ENCODE measurements around the gene BCL7B. TPM values are rescaled to one million over a fixed set of nuclear protein-coding genes. Genes with fewer than 3 reads are reported as not detected.

BCL7B gene
- total and polyA plus RNA-seq, 2 of the 13 experiments (the other 11 are each of a cell fraction or from before 2014, with no cell fraction given), result 24.3 to 38.2 TPM

- TF ChIP-seq, protein P1, sequence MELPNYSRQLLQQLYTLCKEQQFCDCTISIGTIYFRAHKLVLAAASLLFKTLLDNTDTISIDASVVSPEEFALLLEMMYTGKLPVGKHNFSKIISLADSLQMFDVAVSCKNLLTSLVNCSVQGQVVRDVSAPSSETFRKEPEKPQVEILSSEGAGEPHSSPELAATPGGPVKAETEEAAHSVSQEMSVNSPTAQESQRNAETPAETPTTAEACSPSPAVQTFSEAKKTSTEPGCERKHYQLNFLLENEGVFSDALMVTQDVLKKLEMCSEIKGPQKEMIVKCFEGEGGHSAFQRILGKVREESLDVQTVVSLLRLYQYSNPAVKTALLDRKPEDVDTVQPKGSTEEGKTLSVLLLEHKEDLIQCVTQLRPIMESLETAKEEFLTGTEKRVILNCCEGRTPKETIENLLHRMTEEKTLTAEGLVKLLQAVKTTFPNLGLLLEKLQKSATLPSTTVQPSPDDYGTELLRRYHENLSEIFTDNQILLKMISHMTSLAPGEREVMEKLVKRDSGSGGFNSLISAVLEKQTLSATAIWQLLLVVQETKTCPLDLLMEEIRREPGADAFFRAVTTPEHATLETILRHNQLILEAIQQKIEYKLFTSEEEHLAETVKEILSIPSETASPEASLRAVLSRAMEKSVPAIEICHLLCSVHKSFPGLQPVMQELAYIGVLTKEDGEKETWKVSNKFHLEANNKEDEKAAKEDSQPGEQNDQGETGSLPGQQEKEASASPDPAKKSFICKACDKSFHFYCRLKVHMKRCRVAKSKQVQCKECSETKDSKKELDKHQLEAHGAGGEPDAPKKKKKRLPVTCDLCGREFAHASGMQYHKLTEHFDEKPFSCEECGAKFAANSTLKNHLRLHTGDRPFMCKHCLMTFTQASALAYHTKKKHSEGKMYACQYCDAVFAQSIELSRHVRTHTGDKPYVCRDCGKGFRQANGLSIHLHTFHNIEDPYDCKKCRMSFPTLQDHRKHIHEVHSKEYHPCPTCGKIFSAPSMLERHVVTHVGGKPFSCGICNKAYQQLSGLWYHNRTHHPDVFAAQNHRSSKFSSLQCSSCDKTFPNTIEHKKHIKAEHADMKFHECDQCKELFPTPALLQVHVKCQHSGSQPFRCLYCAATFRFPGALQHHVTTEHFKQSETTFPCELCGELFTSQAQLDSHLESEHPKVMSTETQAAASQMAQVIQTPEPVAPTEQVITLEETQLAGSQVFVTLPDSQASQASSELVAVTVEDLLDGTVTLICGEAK (IDR thresholded peaks at IDR 0.05), result no peak
- TF ChIP-seq, protein P1 (CRISPR knock-in tag; IDR thresholded peaks at IDR 0.05), result no peak
- no peak for TF ChIP-seq ZBTB7A (CRISPR knock-in tag; IDR thresholded peaks at IDR 0.05)
- TF ChIP-seq ZFP36L1 (CRISPR knock-in tag; IDR thresholded peaks at IDR 0.05), result no peak; the same call in 1 of the 2 replicates
- TF ChIP-seq ZNF75D (CRISPR knock-in tag; IDR thresholded peaks at IDR 0.05; ENCODE audit: borderline replicate concordance), result no peak
- TF ChIP-seq MYC (CRISPR knock-in tag; IDR thresholded peaks at IDR 0.05; ENCODE audit: borderline replicate concordance), result peak; percentile 58; the same call in 1 of the 2 replicates
- 0 out of 4 replicates have a peak, but pooled peaks of 1 of the 2 experiments have one; percentile 4 for TF ChIP-seq EP300 (IDR thresholded peaks at IDR 0.05; ENCODE audit: low read depth in 2 of 2, low read length in 2 of 2)
- no peak for TF ChIP-seq EP300 (CRISPR knock-in tag; IDR thresholded peaks at IDR 0.05; ENCODE audit: borderline replicate concordance)
- TF ChIP-seq POLR2AphosphoS2 (IDR thresholded peaks at IDR 0.05; ENCODE audit: low read depth, low read length), result no peak
- TF ChIP-seq PCBP2 (optimal IDR thresholded peaks at IDR 0.05; ENCODE audit: low read depth, low read length, poor library complexity, severe bottlenecking), result no peak
- TF ChIP-seq ZNF768 (CRISPR knock-in tag; IDR thresholded peaks at IDR 0.05), result peak; percentile 46; the same call in 1 of the 2 replicates
- no peak for TF ChIP-seq PAX8 (CRISPR knock-in tag; IDR thresholded peaks at IDR 0.05; ENCODE audit: borderline replicate concordance)
- TF ChIP-seq MLLT10 (CRISPR knock-in tag; IDR thresholded peaks at IDR 0.05), result no peak
- TF ChIP-seq HIVEP1 (CRISPR knock-in tag; IDR thresholded peaks at IDR 0.05), result no peak
- TF ChIP-seq ZBTB49 (CRISPR knock-in tag; IDR thresholded peaks at IDR 0.05; ENCODE audit: borderline replicate concordance), result no peak
- no peak for TF ChIP-seq ZNF614 (CRISPR knock-in tag; IDR thresholded peaks at IDR 0.05; ENCODE audit: borderline replicate concordance)
- TF ChIP-seq ZNF652 (CRISPR knock-in tag; IDR thresholded peaks at IDR 0.05; ENCODE audit: borderline replicate concordance, low read depth), result no peak
- TF ChIP-seq FOSL2 (CRISPR knock-in tag; IDR thresholded peaks at IDR 0.05), result no peak
These were observed 21.0 kb upstream of the BCL7B start, which contains the start of gene TBL2 (continued) for GRCh38 chr7:73578342-73579128.
